CD14-positive monocyte (primary cell): ENCODE data around the gene RIMS1. TPM values are rescaled to one million over a fixed set of nuclear protein-coding genes. Genes with fewer than 3 reads are reported as not detected.

ENCODE experiments used
- DNase-seq, 3 donors: peaks; one replicate each; pipeline ENCODE4 v3.0.0-alpha.2; 2011 to 2022
- H2AFZ ChIP-seq: 2 replicates; pipeline ENCODE4 v1.6.0; 2012; ENCODE audit warnings: mild to moderate bottlenecking, low read depth, low read length, inconsistent platforms; ENCODE audit not compliant: insufficient read depth, poor library complexity, severe bottlenecking
- H3K27ac ChIP-seq, 2 donors: 1 replicate in 1 of 2; 2 replicates in 1 of 2; pipeline ENCODE4 v1.5.1; 2012 to 2013; ENCODE audit warnings: low read length in 2 of 2, control low read depth in 1 of 2, inconsistent platforms in 1 of 2, low read depth in 1 of 2, mild to moderate bottlenecking in 1 of 2
- H3K27me3 ChIP-seq, 2 donors: one replicate each; pipeline versions ENCODE4 v1.6.0 to v1.6.1; 2011 to 2013; ENCODE audit warnings: low read length in 2 of 2; ENCODE audit not compliant: control insufficient read depth in 2 of 2, insufficient read depth in 2 of 2
- H3K36me3 ChIP-seq, 2 donors: replicated peaks in 1 of 2; 1 replicate in 1 of 2; 2 replicates in 1 of 2; pipeline versions ENCODE4 v1.5.1 to v1.6.1; 2012 to 2013; ENCODE audit warnings: low read length in 2 of 2, control low read depth in 1 of 2, inconsistent platforms in 1 of 2, mild to moderate bottlenecking in 1 of 2; ENCODE audit not compliant: insufficient read depth in 2 of 2, control insufficient read depth in 1 of 2
- H3K4me1 ChIP-seq, 2 donors: 1 replicate in 1 of 2; 2 replicates in 1 of 2; pipeline versions ENCODE4 v1.5.1 to v1.6.1; 2012 to 2013; ENCODE audit warnings: low read length in 2 of 2, control low read depth in 1 of 2, inconsistent platforms in 1 of 2, mild to moderate bottlenecking in 1 of 2, moderate library complexity in 1 of 2; ENCODE audit not compliant: insufficient read depth in 2 of 2, control insufficient read depth in 1 of 2
- H3K4me2 ChIP-seq: replicated peaks from 2 replicates; pipeline ENCODE3; 2012; ENCODE audit warnings: low read length, moderate library complexity, mild to moderate bottlenecking; ENCODE audit not compliant: poor library complexity, severe bottlenecking; ENCODE audit errors: extremely low read depth
- H3K4me3 ChIP-seq, 3 experiments: fragments of 200-600 bp in 1 of 3; sonication (generic) in 1 of 3; replicated peaks in 1 of 3; 1 replicate in 2 of 3; 2 replicates in 1 of 3; pipeline ENCODE4 v1.5.1; 2011 to 2013; ENCODE audit warnings: low read length in 3 of 3, mild to moderate bottlenecking in 3 of 3, control low read depth in 2 of 3, low read depth in 2 of 3, inconsistent platforms in 1 of 3, moderate library complexity in 1 of 3
- H3K79me2 ChIP-seq: 2 replicates; pipeline ENCODE4 v1.6.0; 2012; ENCODE audit warnings: mild to moderate bottlenecking, control low read depth, inconsistent platforms, low read length, moderate library complexity; ENCODE audit not compliant: insufficient read depth
- H3K9ac ChIP-seq: 2 replicates; pipeline ENCODE4 v1.6.0; 2017; ENCODE audit warnings: low read length, mild to moderate bottlenecking; ENCODE audit not compliant: insufficient read depth, poor library complexity, severe bottlenecking
- H3K9me3 ChIP-seq, 2 donors: replicated peaks in 1 of 2; 1 replicate in 1 of 2; 2 replicates in 1 of 2; pipeline versions ENCODE4 v1.5.1 to v1.6.1; 2012 to 2013; ENCODE audit warnings: low read length in 2 of 2, control low read depth in 1 of 2; ENCODE audit not compliant: control insufficient read depth in 1 of 2, insufficient read depth in 1 of 2
- H4K20me1 ChIP-seq: 2 replicates; pipeline ENCODE4 v1.6.0; 2012; ENCODE audit warnings: mild to moderate bottlenecking, low read length, control low read depth, moderate library complexity; ENCODE audit not compliant: insufficient read depth
- H3K27ac Mint-ChIP-seq, 7 donors: one replicate each; pipeline ENCODE4 v1.8.0; 2020; ENCODE audit warnings: mild to moderate bottlenecking in 7 of 7, mixed read lengths in 7 of 7, moderate library complexity in 6 of 7, inconsistent platforms in 2 of 7
- H3K27me3 Mint-ChIP-seq, 3 donors: one replicate each; pipeline ENCODE4 v1.8.0; 2021 to 2022; ENCODE audit warnings: low read depth in 3 of 3, mild to moderate bottlenecking in 3 of 3, mixed read lengths in 3 of 3, moderate library complexity in 3 of 3, inconsistent platforms in 1 of 3
- H3K36me3 Mint-ChIP-seq, 2 donors: one replicate each; pipeline ENCODE4 v1.8.0; 2020; ENCODE audit warnings: mixed read lengths in 2 of 2, inconsistent platforms in 1 of 2, mild to moderate bottlenecking in 1 of 2
- H3K4me1 Mint-ChIP-seq: one replicate; pipeline ENCODE4 v1.8.0; 2020; ENCODE audit warnings: mild to moderate bottlenecking, mixed read lengths
- H3K4me3 Mint-ChIP-seq, 2 donors: one replicate each; pipeline ENCODE4 v1.8.0; 2020; ENCODE audit warnings: mild to moderate bottlenecking in 2 of 2, mixed read lengths in 2 of 2, moderate library complexity in 1 of 2
- H3K9me3 Mint-ChIP-seq, 7 donors: one replicate each; pipeline ENCODE4 v1.8.0; 2020 to 2022; ENCODE audit warnings: mixed read lengths in 7 of 7, mild to moderate bottlenecking in 6 of 7, moderate library complexity in 6 of 7, inconsistent platforms in 2 of 7
- WGBS: methylation state at CpG from one replicate; pipeline ENCODE4 v1.1.5; 2013; ENCODE audit warnings: missing lambda C conversion rate; ENCODE audit not compliant: insufficient coverage; 5-methylcytosine and 5-hydroxymethylcytosine counted together
- intact Hi-C, 2 donors: fragments of 100-400 bp; cut with micrococcal nuclease; formaldehyde crosslinking; loops; one replicate each; pipeline versions ENCODE4 v1.15.0 to v1.15.1; 2023
- polyA plus RNA-seq, 3 donors: library from polyadenylated mRNA; depleted of rRNA in 1 of 3; unstranded in 2 of 3; stranded (reverse) in 1 of 3; fragments of 300-500 nt in 2 of 3; fragments of >200 nt in 1 of 3; fragmentation: Illumina TruSeq in 2 of 3; gene quantifications; 1 replicate in 2 of 3; 2 replicates in 1 of 3; pipeline ENCODE4 v1.2.3, GENCODE V29; 2012 to 2021
- TF ChIP-seq, protein P1 (sequence below): fragments of 200-600 bp; IDR thresholded peaks from one replicate; pipeline ENCODE4 v1.8.0; 2022; ENCODE audit warnings: antibody characterized with exemption, mild to moderate bottlenecking

The RIMS1 gene
- polyA plus RNA-seq, 3 donors: not detected

DNA sequence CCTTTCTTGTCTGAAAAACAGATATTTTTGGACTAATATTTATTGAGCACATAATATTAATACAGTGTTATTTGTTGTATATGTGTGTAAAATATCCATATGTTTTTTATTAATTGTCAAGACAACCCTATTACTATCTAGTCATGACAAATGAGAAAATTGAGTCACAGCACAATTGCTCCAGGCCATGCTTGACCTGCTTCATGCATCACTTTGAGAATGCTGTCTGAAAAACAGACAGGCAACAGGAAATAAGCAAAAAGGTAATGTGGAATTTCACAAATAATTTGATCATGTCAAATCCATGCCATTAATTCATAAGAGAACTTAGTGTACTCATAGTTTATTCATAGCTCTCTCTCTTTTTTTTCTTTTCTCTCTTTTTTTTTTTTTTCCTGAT is 246.5 kb downstream of the RIMS1 start:
- Histone ChIP-seq H3K4me2 (no peak overlapping the region), H3K9me3 (no peaks in the 10 kb centered on the region)
- peaks cover 0 to 1% (median 0%) of the 10 kb centered on the region in 7 donors for H3K9me3 Mint-ChIP-seq

DNA sequence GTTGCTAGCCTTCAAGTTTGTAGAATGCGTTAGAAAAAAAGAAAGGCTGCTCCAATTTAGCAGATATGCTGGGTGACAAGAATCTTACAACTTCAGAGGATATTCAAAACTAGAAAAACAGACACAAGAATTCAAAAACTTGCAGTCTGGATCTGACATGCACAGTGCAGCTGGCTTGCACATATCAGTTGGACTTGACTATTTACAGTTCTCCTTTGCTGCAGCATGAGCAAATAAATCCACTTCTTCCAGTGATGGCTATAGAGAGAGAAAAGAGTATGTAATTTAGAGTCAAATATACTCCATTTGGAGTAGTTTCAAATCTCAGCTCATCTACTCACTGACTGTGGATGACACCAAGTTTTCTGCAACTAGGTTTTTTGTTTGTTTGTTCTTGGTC is 247.0 kb downstream of the RIMS1 start:
- no peaks in the 10 kb centered on the region for H3K9me3 ChIP-seq
- no peak overlapping the region for H3K9ac ChIP-seq
- H3K4me2 ChIP-seq: no peak overlapping the region
- no CpG with 5 or more reads among the region's 1 CpG for WGBS
- no peaks in the 10 kb centered on the region for H3K36me3 Mint-ChIP-seq
- TF ChIP-seq, protein P1, sequence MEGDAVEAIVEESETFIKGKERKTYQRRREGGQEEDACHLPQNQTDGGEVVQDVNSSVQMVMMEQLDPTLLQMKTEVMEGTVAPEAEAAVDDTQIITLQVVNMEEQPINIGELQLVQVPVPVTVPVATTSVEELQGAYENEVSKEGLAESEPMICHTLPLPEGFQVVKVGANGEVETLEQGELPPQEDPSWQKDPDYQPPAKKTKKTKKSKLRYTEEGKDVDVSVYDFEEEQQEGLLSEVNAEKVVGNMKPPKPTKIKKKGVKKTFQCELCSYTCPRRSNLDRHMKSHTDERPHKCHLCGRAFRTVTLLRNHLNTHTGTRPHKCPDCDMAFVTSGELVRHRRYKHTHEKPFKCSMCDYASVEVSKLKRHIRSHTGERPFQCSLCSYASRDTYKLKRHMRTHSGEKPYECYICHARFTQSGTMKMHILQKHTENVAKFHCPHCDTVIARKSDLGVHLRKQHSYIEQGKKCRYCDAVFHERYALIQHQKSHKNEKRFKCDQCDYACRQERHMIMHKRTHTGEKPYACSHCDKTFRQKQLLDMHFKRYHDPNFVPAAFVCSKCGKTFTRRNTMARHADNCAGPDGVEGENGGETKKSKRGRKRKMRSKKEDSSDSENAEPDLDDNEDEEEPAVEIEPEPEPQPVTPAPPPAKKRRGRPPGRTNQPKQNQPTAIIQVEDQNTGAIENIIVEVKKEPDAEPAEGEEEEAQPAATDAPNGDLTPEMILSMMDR: no peak
- no peak overlapping the region for H3K4me3 Mint-ChIP-seq
- no peak for DNase-seq
- H3K9me3 Mint-ChIP-seq: peaks cover 0 to 1% (median 0%) of the 10 kb centered on the region in 7 donors
- H3K27ac Mint-ChIP-seq: no peak overlapping the region
- H3K27me3 Mint-ChIP-seq: peaks cover 0 to 2% (median 0%) of the 10 kb centered on the region in 3 donors
- H4K20me1 ChIP-seq: no peaks in the 10 kb centered on the region
- no peak overlapping the region for H2AFZ ChIP-seq
- no peak overlapping the region for H3K4me3 ChIP-seq
- no peaks in the 10 kb centered on the region for H3K27me3 ChIP-seq
- intact Hi-C loops: no loop called here
- H3K27ac ChIP-seq: no peak overlapping the region
- H3K36me3 ChIP-seq: no peaks in the 10 kb centered on the region
- H3K4me1 Mint-ChIP-seq: no peaks in the 10 kb centered on the region
- H3K79me2 ChIP-seq: no peaks in the 10 kb centered on the region
- no peaks in the 10 kb centered on the region for H3K4me1 ChIP-seq

More for the DNA sequence above, 246.5 kb downstream of the RIMS1 start:
- Histone ChIP-seq H3K27ac (no peak overlapping the region), H2AFZ (no peak overlapping the region), H4K20me1 (no peaks in the 10 kb centered on the region), H3K4me1 (no peaks in the 10 kb centered on the region), H3K4me3 (no peak overlapping the region), H3K79me2 (no peaks in the 10 kb centered on the region), H3K27me3 (no peaks in the 10 kb centered on the region), H3K36me3 (no peaks in the 10 kb centered on the region), H3K9ac (no peak overlapping the region)
- TF ChIP-seq, protein P1: no peak
- DNase-seq: no peak
- H3K4me1 Mint-ChIP-seq: no peaks in the 10 kb centered on the region
- no peak overlapping the region for H3K4me3 Mint-ChIP-seq
- no peaks in the 10 kb centered on the region for H3K36me3 Mint-ChIP-seq
- H3K27me3 Mint-ChIP-seq: peaks cover 0 to 2% (median 0%) of the 10 kb centered on the region in 3 donors
- intact Hi-C loops: no loop called here
- H3K27ac Mint-ChIP-seq: no peak overlapping the region
